GM19468 (cell line): ENCODE results near the gene TMEM128.

ENCODE experiments used
- ATAC-seq: cut with Tn5 transposase; IDR thresholded peaks from one replicate; pipeline ENCODE4 v1.9.1; 2021; ENCODE audit warnings: mild to moderate bottlenecking, moderate library complexity, moderate number of reproducible peaks; ENCODE audit not compliant: unreplicated experiment; ENCODE audit errors: extremely low read depth

TMEM128 gene

GRCh38 chr4:4248029-4248884 lies at the start of gene TMEM128:
TSS of gene TMEM128 (minus strand) at chr4:4248223. CDS start at chr4:4248202, 21 bp downstream.
- ATAC-seq: peak; percentile 77

DNA sequence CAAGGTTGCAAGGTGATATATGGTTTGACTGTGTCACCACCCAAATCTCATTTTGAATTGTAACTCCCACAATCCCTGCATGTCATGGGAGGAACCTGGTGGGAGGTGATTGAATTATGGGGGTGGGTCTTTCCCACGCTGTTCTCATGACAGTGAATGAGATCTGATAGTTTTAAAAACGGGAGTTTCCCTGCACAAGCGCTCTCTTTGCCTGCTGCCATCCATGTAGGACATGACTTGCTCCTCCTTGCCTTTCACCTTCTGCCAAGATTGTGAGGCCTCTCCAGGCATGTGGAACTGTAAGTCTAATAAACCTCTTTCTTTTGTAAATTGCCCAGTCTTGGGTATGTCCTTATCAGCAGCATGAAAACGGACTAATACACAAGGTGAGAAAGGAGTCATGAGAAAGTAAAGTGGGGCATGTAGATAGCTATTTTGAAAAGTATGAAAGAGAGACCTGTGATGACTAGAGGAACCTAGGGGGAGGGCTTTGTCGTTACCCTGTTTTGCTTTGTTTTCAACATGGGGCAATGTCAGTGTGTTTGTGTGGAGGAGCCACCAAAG lies 48.3 kb upstream of the TMEM128 start:
- no peak for ATAC-seq

DNA sequence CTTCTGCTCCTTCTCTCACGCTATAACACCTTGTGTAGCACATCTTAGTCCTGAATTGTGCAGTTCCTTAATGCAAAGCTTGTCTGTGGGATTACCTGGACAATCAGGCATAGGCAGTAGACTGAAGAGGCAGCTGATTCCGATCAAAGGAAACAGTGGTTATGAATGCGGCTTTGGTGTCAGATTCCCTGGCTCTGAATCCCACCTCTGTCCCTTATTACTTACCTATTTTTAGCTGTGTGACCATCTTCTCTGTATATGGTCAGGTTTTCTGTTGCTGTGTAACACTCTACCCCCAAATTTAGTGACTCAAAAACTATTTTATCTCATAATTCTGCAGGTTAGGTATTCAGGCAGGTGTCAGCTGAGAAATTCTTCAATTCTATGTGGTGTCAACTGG lies 45.3 kb upstream of the TMEM128 start:
- no peak for ATAC-seq

DNA sequence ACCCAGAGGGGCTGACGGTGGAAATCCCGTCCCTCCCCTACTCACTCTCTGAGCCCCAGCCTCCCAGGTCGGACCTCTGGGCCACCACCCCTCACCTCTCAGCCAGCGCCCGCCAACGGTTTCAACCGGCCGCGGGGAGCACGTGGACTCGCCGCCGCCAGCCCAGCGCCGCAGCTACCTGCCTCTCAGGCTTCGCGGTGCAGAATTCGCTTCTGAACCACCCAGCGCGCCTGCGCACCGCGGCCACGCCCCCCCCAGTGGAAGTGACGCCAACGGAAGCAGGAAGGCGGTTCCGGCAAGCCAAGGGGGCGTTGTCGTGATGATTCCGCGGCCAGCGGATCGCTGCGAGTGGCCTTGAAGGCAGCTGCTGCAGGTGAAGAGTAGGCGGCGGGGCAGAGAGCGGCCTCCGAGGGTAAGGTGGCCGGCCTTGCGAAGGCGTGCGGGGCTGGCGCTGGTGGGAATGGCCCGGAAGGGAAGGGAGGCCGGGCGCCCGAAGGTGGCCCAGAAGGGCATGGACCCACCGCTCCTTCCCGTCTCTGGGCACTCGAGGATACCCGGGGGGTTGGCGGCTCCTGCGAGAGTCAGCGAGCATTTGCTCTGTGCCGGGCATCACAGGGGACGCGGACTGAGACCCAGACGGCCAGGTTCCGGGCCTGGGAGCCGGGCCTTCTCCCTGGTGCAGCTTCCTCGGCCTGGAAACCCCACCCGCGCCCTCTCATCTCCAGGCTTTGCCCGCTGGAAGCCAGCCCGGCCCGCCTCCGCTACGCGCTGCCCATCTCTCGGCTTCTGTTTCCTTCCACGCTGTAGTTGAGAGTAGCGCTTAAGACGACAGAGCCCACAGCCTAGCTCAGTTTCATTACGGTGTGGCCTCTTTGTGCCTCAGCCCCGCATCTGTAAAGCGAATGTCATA lies 42.2 kb upstream of the TMEM128 start, which contains the start of the genes LYAR and ZBTB49:
Gene LYAR, minus strand, starts transcription at position 214 of the 910 bp plus-strand sequence. CDS start 6,412 bp downstream, outside the sequence.
Gene ZBTB49, plus strand, starts transcription at position 311 of the 910 bp plus-strand sequence. CDS start 9,695 bp downstream, outside the sequence.
- peak; percentile 80 for ATAC-seq

GRCh38 chr4:4289597-4289940 lies 41.5 kb upstream of the TMEM128 start:
- ATAC-seq: no peak

- ATAC-seq: no peak
These were observed 41.0 kb upstream of the TMEM128 start for GRCh38 chr4:4289055-4289454.

DNA sequence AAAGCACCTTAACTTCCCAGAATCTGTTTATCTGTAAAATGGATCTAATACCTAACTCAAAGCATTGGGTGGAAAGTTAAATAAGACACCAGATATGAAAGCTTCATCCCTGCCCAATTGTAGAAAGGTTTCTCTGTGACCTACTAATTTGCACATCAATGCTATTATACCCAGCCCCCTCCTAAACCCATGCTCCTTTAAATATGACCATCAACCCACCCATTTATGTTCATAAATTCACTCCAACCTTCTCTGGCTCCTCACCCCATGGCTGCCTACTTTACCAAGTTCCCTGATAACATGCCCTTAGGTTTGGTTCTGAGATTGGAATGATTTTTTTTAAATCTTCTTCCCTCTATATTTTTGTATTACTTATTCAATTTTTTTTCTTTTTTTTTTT lies 40.1 kb upstream of the TMEM128 start:
- no peak for ATAC-seq

GRCh38 chr4:4284827-4285618 lies 37.0 kb upstream of the TMEM128 start:
- ATAC-seq: no peak

- no peak for ATAC-seq
These were observed 33.8 kb upstream of the TMEM128 start for GRCh38 chr4:4281787-4282186.

GRCh38 chr4:4277531-4277930 lies 29.5 kb upstream of the TMEM128 start:
- no peak for ATAC-seq

DNA sequence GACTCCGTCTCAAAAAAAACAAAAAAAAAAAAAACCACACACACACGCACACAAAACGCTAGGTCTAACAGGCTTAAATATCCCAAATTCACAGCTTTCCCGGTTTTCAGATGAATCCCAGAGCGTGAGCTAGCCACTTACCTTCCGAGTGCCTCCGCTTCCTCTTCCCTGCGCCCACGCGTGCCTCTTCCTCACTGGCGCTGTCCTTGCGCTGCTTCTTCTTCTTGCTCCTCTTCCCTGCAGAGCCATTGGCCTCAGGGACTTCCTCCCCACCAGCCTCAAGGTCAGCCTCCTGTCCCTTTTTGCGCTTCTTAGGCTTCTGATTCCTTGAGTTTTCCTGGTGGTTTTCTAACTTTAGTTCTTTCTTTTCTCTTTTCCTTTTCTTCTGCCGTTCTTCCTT lies 26.2 kb upstream of the TMEM128 start:
- no peak for ATAC-seq

DNA sequence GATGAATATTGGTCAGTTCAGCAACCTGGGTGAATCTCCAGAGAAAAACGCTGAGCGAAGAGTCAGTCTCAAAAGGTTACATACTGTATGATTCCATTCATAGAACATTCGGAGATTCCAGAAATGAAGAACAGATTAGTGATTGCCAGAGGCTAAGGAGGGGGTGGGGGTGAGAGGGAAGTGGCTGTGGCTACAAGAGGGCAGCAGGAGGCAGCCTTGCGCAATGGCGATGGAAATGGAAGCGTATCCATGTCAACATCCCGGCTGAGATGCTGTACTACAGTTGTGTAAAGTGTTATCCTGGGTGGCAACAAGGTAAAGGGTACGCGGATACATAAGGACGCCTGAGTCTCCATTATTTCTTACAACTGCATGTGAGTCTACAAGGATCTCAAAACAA lies 23.9 kb upstream of the TMEM128 start:
- ATAC-seq: no peak

- no peak for ATAC-seq
These were observed 22.5 kb upstream of the TMEM128 start for GRCh38 chr4:4270529-4270928.

DNA sequence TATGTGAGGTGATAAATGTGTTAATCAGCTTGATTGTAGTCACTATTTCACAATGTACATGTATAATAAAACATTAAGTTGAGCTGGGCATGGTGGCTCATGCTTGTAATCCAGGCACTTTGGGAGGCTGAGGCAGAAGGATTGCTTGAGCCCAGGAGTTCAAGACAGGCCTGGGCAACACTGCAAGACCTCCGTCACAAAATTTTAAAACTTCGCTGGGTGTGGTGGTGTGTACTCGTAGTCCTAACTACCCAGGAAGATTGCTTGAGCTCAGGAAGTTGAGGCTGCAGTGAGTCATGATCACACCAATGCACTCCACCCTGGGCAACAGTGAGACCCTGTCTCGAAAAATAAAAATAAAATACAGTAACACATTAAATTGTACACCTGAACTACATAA lies 21.8 kb upstream of the TMEM128 start:
- no peak for ATAC-seq

- ATAC-seq: no peak
These were observed 21.3 kb upstream of the TMEM128 start for GRCh38 chr4:4269331-4269731.

- ATAC-seq: no peak
These were observed 20.8 kb upstream of the TMEM128 start for GRCh38 chr4:4268776-4269175.

- no peak for ATAC-seq
These were observed 20.0 kb upstream of the TMEM128 start for GRCh38 chr4:4267981-4268380.

- ATAC-seq: peak; percentile 76
These were observed 12.2 kb upstream of the TMEM128 start for GRCh38 chr4:4260185-4260751.

- no peak for ATAC-seq
These were observed 11.6 kb upstream of the TMEM128 start for GRCh38 chr4:4259484-4260100.
